ENCODE results near the gene OTUD7B. TPM values are rescaled to one million over a fixed set of nuclear protein-coding genes. Genes with fewer than 3 reads are reported as not detected.

The OTUD7B gene
- total RNA-seq, 3 donors from 2014 or later: 39.2 to 52.7 (median 49.3) TPM

DNA sequence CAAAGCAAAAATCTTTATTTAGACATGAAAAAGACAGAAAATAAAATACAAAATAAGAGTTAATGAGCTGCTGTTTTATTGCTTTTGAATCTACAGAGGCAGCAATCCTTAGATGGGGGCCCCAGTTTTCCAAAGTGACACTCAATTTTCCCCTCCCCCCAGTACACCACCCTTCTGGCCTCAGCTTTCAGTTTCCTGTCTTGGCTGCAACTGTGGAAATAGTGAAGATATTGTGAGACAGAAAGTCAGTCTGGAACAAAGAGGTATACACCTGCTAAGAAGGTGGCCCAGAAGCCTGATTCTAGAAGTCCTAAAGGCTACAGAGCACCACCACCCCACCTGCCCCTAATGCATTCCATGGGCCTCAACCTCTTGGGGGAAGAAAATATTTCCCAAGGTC is 72.8 kb downstream of the OTUD7B start:
- no peaks in the 10 kb centered on the region for H3K36me3 ChIP-seq (ENCODE audit: low read depth)
- intact Hi-C loops (cut with DNase I, micrococcal nuclease): no loop called here
- ATAC-seq: no peak
- H3K4me3 ChIP-seq: no peak overlapping the region
- peaks cover 39% of the 10 kb centered on the region for H3K4me1 ChIP-seq (ENCODE audit: low read depth)
- TF ChIP-seq, protein P1, sequence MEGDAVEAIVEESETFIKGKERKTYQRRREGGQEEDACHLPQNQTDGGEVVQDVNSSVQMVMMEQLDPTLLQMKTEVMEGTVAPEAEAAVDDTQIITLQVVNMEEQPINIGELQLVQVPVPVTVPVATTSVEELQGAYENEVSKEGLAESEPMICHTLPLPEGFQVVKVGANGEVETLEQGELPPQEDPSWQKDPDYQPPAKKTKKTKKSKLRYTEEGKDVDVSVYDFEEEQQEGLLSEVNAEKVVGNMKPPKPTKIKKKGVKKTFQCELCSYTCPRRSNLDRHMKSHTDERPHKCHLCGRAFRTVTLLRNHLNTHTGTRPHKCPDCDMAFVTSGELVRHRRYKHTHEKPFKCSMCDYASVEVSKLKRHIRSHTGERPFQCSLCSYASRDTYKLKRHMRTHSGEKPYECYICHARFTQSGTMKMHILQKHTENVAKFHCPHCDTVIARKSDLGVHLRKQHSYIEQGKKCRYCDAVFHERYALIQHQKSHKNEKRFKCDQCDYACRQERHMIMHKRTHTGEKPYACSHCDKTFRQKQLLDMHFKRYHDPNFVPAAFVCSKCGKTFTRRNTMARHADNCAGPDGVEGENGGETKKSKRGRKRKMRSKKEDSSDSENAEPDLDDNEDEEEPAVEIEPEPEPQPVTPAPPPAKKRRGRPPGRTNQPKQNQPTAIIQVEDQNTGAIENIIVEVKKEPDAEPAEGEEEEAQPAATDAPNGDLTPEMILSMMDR (IDR thresholded peaks at IDR 0.05): no peak
- H3K9me3 ChIP-seq: no peaks in the 10 kb centered on the region
- DNase-seq: no peak

DNA sequence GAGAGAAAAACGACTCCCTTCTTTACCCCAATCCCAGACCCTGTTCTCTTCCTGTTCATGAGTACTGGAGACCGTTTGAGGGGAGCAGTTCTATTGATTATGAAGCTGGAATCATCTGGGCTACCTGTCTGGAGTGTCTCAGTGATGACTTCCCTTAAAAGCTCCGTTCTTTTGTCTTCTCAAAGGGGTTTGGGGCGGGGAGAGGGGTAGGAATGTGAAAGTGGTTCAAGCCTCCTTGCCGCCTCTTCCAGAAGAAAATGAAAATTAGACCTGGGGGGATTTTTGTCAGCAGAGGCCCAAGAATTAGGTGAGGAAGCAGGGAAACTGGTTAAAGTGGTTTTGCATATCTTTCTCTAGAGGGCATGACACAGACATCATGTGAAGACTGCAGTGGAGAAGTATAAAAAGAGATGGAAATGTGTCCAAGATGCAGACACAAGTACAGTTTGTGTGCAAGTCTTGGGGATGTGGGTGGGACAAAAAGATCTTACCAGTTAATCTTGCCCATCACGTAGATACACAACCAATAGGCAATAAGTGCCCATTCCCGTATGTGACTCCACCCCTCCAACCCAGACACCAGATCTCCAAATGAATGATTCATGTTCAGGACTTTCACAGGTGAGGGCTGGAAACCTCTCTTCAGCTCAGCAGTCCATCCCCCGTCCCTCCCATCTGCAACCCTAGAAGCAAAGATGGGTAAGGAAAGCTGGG is 73.4 kb downstream of the OTUD7B start:
- intact Hi-C loops (cut with DNase I, micrococcal nuclease): no loop called here
- Histone ChIP-seq H3K4me3 (peak overlapping the region; percentile 46), H3K36me3 (ENCODE audit: low read depth) (no peaks in the 10 kb centered on the region), H3K4me1 (ENCODE audit: low read depth) (peaks cover 35% of the 10 kb centered on the region), H3K9me3 (no peaks in the 10 kb centered on the region)
- TF ChIP-seq, protein P1 (IDR thresholded peaks at IDR 0.05): no peak
- DNase-seq (peak in 2 of 3 donors; percentile 56 to 79), ATAC-seq (peak; percentile 61)

DNA sequence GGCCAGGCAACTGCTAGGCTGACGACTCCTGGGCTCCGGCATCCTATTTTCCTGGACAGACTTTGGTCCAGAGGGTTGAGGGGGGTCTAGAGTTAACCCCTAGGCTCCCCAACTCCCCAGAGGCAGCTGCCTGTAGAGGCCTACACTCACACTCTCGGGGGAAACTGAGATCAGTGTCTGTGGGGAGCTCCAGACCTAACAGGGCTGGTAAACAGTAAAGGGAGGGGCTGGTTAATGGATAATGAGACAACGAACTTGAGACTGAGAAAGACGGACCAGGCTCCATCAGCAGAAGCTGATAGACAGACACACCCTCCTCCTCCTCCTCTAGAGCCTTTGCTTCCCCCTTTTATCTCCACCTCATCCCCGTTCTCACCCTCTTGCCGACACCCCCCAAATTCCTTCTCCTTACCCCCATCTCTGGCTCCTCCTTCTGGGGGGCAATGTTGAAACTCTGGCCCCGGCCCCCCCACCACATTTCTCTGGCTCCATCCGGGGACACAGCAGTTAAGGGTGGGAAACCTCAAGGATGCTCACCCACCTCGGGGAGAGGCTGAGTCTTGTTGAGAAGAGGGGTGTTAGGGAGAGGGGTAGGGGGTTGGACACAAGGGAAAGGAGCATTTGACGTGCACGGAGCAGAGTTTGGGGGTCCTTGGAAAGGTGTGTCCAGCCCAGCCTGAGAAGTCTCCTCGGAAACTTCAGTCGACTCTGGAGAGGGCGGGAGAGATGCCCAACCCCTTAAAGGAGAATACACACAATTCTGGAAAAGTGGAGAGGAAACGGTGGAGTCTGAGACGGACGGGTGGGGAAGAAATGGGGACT is 74.1 kb downstream of the OTUD7B start, which contains the start of gene MTMR11:
MTMR11 (minus strand) TSS at position 710 of the 822 bp plus-strand sequence; CDS start at position 478, 232 bp downstream.
- intact Hi-C loops (cut with DNase I, micrococcal nuclease): no loop called here
- Histone ChIP-seq H3K36me3 (ENCODE audit: low read depth) (no peaks in the 10 kb centered on the region), H3K4me1 (ENCODE audit: low read depth) (peaks cover 36% of the 10 kb centered on the region), H3K4me3 (peak within 1 kb of the TSS; percentile 46), H3K9me3 (no peaks in the 10 kb centered on the region)
- TF ChIP-seq, protein P1 (IDR thresholded peaks at IDR 0.05): no peak
- peak; percentile 73 for ATAC-seq
- DNase-seq: peak in 2 of 3 donors; percentile 67 to 83

DNA sequence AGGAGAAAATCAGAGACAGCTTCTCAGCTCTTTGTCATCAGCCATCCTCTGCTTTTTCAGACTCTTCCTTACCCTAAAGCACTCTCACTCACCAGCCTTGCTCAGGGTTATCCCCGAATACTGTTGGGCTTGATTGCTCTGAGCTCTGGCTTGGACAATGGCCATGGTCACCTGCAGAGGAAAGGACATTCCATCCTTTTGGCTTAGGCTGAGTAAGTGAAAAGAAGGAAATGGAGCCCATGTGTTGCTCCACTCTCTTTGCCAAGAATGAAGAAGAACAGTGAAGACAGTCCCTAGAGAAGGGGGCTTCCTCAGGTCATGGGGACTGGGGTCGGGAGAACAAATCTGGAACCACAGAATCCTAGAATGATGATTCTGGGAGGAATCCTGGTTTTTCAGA is 76.2 kb downstream of the OTUD7B start:
- TF ChIP-seq, protein P1 (IDR thresholded peaks at IDR 0.05): no peak
- ATAC-seq (no peak), DNase-seq (no peak)
- intact Hi-C loops (cut with DNase I, micrococcal nuclease): no loop called here
- peaks cover 39% of the 10 kb centered on the region for H3K4me1 ChIP-seq (ENCODE audit: low read depth)
- H3K9me3 ChIP-seq: no peaks in the 10 kb centered on the region
- H3K36me3 ChIP-seq (ENCODE audit: low read depth): no peaks in the 10 kb centered on the region
- H3K4me3 ChIP-seq: no peak overlapping the region

DNA sequence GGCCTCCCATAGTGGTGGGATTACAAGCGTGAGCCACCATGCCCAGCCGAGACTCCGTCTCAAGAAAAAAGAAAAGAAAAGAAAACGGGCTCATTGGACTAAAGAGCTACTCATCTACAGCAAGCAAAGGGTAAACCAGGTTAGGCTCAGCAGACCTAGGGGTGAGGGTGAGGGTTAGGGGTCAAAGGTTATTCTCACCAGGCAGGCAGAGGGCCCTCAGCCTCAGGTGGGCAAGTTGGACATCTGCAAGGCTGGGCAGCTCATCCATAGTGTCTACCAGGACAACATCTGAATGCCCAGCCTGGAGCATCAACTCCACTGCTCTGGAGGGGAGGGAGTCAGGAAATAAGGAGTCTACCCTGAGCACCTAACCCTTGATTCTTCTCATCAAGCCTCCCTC is 77.3 kb downstream of the OTUD7B start:
- intact Hi-C loops (cut with DNase I, micrococcal nuclease): no loop called here
- Histone ChIP-seq H3K36me3 (ENCODE audit: low read depth) (no peaks in the 10 kb centered on the region), H3K4me3 (no peak overlapping the region)

More for the DNA sequence above, 77.3 kb downstream of the OTUD7B start:
- Histone ChIP-seq H3K4me1 (ENCODE audit: low read depth) (peaks cover 48% of the 10 kb centered on the region), H3K9me3 (no peaks in the 10 kb centered on the region)
- TF ChIP-seq, protein P1 (IDR thresholded peaks at IDR 0.05): no peak
- DNase-seq (no peak), ATAC-seq (no peak)
